ENCODE results near the gene SKOR2. TPM values are rescaled to one million over a fixed set of nuclear protein-coding genes. Genes with fewer than 3 reads are reported as not detected.

The SKOR2 gene
- total and polyA plus RNA-seq, 9 of the 15 experiments (the other 6 are each of a cell fraction or from before 2014, with no cell fraction given), result not detected

DNA sequence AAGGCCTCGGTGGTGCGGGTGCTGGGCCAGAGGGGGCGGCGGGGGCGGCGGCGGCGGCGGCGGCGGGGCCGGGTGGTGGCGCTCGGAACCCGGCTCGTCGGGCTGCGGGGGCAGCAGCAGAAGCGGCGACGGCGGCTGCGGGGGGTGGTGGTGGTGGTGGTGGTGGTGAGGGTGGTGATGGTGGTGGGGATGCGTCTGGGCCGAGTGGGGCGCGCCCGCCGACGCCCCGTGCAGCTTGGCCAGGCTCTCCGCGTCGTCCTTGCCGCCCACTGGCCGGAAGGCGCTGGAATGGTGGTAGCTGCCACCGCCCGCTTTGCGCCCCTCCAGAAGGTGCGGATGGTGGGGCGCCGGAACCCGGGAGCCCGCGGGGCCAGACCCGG, 4.4 kb downstream of the SKOR2 start (continued):
- TF ChIP-seq SREBF2 (CRISPR knock-in tag; IDR thresholded peaks at IDR 0.05) (no peak), STAT6 (CRISPR knock-in tag; IDR thresholded peaks at IDR 0.05) (no peak), RBM25 (IDR thresholded peaks at IDR 0.05; ENCODE audit: low read depth, low read length, severe bottlenecking) (no peak)

DNA sequence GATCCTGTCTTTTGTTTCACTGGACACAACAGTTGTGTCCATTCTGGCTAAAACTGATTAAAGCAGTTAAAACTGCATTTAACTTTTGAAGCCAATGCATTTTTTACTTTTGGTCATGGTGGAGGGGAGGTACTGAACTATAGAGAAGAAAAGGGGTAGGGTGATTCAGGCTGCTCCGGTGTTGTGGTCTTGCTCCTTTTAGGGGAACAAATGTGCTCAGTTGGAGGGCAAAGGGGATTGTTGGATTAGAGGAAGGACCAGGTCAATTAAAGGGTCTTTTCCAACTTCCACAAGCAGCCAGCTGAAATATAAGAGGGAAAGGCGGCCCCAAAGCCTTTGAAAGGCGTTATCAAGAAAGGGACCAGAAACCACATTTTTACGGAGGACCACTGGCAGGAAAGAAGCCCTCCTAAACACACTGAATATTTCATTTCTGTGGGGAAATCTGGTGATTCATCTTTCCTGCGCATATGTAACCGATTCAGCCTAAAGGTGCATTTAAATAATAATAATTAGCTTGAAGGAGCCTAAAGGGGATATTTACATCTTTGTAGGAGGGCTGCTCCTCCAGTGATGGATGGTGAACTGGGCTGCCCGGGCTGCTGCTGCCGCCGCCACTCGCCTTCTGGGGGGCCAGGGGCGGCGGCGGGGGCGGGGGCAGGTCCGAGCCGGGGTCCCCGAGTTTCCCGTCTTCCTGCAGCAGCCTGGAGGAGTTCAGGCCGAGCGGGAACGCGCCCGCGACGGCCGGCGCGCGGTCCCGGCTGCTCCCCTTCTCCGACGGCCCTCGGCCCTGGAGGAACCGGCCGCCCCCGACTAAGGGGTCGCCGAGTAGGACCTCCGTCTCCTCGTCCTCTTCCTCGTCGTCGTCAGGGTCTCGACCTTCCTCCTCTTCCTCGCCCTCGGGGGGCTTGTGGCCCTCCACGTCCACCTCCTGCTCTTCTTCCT, 5.2 kb downstream of the SKOR2 start:
- intact Hi-C loops (cut with micrococcal nuclease), result no loop called here
- no peak for TF ChIP-seq CREBBP (IDR thresholded peaks at IDR 0.05; ENCODE audit: low read depth, low read length)
- Histone ChIP-seq H3K4me1 (replicated peaks in 1 of 2; ENCODE audit: control insufficient read depth in 2 of 2, insufficient read depth in 2 of 2, low read length in 2 of 2) (peaks cover 0 to 2% of the 10 kb centered on the region in 2 experiments; a peak in 1 of 5 replicates), H3K36me3 (ENCODE audit: control insufficient read depth, insufficient read depth, low read length) (no peaks in the 10 kb centered on the region), H4K20me1 (replicated peaks; ENCODE audit: control insufficient read depth, insufficient read depth, low read length) (no peaks in the 10 kb centered on the region), H3K9ac (ENCODE audit: insufficient read depth in 1 of 2, low read depth in 2 of 2, low read length in 2 of 2) (no peak overlapping the region), H3K79me2 (ENCODE audit: control insufficient read depth, insufficient read depth, low read length) (no peaks in the 10 kb centered on the region), H2AFZ (ENCODE audit: low read depth, low read length) (no peak overlapping the region), H3K4me2 (ENCODE audit: insufficient read depth, low read length) (no peak overlapping the region), H3K9me3 (replicated peaks; ENCODE audit: control insufficient read depth, insufficient read depth, low read depth, low read length) (no peaks in the 10 kb centered on the region), H3K27ac (ENCODE audit: extremely low read depth, low read depth, low read length) (no peak overlapping the region), H3K4me3 (no peak overlapping the region), H3K27me3 (ENCODE audit: control insufficient read depth in 2 of 2, insufficient read depth in 2 of 2, low read length in 2 of 2) (peaks cover 1 to 16% of the 10 kb centered on the region in 2 experiments; a peak in 3 of 5 replicates), H3K9me1 (ENCODE audit: control insufficient read depth, insufficient read depth, low read length) (no peaks in the 10 kb centered on the region)
- in situ Hi-C loops (cut with MboI), result no loop called here
- WGBS (ENCODE audit: insufficient coverage, low coverage, missing lambda C conversion rate), result 3% methylated on average over 18 of the region's 47 CpGs
- DNase-seq (ENCODE audit: extremely low read depth in 1 of 4, low spot score in 3 of 4) (no peak), ATAC-seq (no peak), FAIRE-seq (no peak)
- CTCF ChIA-PET (ENCODE audit: low intra/inter-chr PET ratio), result no interaction called here
- POLR2A ChIA-PET, result no interaction called here
- no TSS peak for BruUV-seq (replicated peaks)
